ENCODE data around the gene LAMA5.

LAMA5 gene

DNA sequence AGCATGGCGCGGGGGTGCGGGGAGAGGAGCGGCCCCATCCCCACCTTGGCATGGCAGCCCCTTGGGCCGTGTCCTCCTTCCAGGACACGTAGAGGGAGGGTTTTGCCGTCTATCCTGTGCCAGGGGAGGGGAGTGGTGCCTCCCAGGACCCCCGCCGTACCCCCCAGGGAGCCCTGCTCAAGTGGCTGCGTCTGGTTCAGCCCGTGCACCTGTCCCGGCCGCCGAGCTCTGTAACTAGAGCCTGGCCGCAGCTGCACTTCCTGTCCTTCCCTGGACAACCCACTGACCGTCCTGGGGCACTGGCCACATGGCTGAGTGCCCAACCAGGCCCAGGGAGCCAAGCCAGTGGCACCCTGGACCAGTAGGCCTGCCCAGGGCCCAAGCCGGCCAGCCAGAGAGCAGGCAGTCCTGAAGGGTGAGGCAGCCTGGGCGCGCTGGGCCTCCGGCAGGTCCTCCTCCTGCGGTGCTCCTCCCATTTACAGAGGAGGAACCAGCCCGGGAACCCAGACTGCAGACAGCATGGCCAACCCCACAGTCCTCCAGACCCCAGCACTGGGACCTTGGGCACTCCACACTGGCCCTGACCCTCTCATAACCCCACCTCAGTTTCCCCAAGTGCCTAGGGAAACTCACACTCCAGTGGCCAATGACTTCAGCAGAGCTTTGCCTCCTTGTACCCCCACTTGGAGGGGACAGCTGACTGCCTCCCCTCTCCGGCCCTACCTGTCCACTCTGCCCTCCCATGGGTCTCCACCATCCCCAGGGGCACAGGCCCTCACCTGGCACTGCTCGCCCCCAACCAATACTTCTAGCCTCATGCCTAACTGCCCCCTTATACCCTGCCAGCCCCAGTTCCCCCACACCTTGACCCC, 8.7 kb downstream of the LAMA5 start:
- no peak for DNase-seq (ENCODE audit: low read depth in 3 of 3)

DNA sequence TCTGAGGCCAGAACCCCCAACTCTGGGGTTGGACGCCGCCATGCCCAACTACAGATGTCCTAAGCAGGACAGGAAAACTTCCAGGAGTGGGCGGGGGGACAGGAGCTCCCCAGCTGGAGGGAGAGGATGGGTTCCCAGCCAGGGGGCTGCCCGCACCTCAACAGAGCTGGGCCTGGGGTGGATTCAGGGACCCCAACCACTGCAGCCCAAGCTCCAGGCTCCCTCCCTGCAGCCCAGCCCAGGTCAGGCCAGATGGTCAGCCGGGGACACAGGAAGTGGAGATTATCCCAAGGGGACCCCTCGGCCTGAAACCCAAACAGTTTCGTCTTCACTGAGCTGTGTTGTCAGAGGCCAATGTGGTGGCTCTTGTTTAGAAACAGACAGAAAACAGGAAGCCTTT, 9.4 kb downstream of the LAMA5 start:
- no peak for DNase-seq (ENCODE audit: low read depth in 3 of 3)

DNA sequence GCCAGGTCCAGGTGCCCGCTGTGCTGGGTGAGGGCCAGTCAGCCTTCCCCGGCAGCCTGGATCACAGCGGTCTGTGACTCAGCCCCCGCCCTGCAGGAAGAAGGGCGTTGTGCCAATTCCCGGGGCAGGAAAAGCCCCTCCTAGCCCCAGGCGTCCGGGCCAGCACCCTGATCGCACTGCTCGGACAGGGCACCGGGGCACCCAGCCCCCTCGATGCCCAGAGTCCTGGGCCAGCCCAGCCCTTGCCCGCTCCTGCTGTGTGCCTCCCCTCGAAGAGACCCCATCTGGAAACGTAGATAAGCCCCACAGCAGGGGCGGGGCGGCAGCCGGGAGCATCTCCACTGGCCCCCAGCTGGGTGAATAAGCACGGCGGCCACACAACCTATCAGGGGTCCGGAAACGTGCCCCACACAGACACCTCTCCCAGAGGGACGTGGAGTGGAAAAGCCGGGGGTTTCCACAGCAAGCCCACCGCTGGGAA, 9.9 kb downstream of the LAMA5 start:
- no peak for DNase-seq (ENCODE audit: low read depth in 3 of 3)

DNA sequence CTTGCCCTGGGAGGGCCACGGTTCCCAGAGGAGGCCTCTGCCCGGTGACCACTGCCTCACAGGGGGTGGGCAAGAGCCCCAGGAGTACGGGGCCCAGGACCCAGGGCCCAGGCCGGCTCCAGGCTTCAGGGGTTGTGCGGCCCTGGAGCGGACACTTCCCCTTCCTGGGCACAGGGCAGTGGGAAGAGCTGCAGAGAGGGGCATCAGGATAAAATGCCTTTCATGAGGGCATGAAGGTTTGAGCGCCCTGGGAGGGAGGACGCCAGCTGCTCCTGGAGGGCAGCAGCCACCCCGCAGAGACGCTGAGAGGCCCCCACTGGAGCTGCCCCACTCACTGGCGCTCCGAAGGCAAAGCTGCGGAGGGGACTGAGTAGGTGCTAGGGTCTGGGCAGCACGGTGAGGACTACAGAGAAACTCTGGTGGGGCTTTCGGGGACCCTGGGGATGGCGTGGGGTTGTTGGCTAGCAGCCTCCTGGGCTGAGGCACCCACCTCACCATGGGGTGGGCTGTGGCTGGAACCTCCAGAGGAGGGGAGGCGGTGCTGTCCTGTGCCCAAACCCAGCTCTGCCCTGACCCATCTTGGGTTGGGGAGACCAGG, 10.4 kb downstream of the LAMA5 start:
- no peak for DNase-seq (ENCODE audit: low read depth in 3 of 3)

DNA sequence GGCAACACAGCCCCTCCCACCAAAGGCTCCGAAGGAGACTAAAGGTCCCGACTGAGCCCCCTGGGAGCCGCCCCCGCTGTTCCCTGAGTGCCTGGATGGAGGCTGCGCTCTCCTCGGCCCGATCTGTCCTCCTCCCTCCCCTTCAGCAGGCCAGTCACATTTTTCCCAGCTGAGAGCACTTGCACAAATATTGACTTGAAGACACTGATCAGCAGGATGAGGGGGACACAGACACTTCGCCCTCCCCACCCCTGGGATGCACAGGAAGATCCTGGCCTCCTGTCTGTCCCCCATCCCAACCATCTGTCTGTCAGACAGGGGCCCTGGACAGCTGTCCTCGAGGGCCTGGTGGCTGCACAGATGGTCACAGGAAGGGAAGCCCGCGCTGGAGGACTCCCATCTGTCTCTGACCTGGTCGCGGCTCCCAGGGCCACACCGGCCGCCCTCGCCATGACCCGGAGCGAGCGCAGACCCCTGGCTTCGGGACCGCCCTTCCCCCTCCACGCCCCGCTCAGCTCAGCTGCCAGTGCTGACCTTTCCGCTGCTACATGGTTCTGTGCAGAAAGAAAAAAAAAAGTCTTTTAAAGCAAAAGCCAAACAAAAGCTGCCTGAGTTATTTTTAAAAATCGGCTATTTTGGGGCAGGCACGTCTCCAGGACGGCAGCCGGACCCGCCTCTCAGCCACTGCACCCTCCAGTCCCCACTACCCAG, 11.1 kb downstream of the LAMA5 start:
- DNase-seq (ENCODE audit: low read depth in 3 of 3): no peak

DNA sequence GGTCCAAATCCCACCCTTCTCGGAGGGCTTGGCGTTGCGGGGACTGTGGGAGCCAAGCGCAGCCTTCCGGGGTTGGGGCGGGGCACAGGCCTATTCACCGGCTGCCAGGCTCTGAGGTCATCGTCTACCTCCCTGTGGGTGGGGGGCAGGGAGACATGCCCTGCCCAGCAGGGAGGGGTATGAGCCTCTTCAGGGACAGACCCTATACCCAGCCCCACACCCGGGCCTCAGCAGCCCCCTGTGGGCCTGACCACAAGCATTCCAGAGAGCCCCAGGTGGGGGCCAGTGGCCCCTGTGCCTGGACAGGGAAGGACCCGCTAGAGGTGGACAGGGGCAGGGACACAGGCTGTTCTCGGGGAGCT, 11.6 kb downstream of the LAMA5 start:
- DNase-seq (ENCODE audit: low read depth in 3 of 3): no peak

DNA sequence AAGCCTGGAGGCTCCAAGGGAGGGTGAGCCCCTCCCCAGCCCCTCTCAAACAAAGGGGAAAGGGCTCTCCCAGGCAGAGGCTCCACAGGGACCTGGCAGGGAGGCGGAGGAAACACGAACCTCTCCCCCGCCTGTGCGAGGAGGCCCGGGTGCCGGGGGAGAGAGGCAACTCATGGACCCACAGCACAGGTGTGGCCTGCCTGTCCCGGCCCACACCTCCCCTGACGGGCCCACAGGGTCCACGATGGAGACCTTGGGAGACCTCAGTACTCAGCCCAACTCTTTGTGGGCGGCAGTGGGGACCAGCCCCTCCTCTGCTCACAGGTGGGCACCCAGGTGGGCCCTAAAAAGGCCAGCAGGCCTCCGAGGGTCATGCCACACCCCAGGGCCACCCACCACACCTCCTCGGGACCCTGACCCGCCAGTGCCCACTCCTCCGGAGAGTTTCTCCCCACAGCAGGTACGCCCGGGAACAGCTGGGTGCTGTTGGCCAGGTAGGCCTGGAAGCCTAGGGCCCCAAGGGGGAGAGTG, 12.2 kb downstream of the LAMA5 start:
- DNase-seq (ENCODE audit: low read depth in 3 of 3): no peak

DNA sequence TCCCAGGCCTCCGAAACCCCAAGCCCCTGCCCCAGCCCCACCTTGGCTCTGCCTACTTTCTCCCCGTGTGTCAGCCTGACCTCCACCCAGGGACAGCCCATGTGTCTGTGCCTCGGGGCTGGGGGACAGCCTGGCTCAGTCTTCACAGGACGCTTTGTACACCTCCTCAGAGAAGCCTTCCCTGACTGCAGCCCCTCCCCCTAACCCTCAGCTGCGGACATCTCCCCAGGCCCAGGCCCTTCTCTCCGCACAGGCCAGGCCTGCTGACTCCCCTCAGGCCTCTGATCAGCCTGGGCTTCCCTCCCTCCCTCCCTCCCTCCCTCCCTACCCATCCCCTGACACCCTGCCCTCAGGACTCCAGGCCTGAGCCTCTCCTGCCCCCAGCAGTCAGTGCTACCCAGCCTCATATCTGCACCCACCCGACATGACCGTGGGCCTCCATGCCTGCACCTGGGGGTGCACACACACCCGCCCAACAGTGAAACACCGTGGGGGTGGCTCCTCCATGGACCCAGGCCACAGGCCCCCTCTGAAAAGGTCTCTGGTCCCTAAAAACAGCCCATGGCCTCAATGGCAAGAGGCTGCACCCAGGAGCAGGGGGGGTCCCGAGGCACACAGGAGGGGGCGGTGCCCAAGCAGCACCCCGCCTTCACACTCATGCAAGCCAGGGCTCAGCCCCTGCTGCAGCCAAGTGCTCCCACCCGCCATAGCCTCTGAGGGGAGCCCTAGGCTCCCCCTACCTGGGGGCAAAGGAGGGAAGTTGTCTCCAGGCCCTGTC, 12.9 kb downstream of the LAMA5 start:
- DNase-seq (ENCODE audit: low read depth in 3 of 3): no peak

DNA sequence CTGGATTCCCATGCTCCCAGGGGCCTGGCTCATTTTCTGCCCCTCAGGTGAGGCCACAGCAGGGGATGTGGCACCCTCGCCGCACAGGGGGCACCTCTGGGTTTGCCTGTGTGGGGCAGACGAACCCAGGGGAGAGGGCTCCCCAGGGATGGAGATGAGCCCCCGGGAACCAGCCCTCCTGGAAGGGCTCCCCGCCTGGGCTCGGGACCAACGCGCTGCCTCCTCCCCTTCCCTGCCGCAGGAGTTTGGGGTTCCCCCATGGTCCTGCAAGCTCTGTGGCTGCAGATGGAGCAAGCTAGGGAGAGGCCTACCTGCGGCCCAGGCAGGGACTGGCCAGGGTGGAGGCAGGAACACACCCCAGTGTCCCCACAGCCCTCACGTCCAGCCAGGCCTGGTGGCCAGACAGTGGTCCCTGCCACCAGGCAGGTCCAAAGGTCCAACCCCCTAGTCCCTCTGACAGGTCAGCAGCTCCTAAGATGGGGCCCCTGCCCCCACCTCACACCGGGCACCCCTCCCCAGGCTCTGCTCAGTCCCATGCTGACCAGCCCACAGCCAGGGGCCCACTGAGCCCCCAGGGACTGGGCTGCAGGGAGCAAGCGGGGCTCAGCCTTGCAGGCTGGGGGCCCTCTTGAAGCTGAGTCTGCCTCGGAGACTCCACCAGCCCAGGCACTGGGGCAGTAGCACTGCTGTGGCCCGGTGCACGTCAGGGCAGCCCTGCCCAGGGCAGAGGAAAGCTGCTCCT, 13.7 kb downstream of the LAMA5 start:
- no peak for DNase-seq (ENCODE audit: low read depth in 3 of 3)

DNA sequence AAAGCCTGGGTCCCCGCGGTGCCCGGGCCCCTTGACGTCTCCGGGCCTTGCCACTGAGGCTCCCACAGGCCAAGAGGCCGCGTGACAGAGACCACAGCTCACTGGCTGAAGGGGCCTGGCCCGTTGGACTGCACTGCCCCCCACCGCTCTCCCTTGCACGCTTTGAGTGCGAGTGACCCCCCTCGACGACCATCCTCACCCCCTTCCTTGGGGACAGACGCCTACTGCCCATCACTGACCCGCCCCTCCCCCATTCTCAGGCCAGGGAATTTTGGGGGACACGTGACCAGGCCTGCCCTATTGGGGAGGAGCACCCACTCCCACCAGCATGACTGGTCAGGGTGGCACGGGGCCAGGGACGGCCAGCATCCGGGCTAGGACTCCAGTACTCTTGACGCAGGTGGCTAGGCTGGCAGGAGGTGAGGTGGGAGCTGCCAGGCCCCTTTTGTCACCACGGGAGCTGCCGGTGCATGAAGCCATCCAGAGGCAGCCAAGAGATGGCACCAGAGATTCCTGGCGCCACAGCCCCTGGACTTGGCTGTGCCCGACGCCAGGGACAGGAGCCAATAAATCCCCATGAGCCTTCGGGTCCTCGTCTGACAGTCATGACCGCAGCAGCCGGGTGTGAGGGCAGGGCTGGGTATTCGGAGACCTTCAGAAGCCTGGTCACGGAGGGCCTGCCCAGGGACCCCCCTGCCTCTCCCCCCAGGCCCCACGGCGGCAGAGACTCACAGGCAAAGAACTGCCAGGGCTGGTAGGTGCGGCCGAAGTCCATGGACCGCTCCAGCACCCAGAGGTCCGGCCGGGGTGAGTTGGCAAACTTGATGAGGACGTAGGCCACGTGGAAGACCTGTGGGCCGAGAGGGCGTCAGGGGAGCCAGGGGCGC, 14.5 kb downstream of the LAMA5 start:
- DNase-seq (ENCODE audit: low read depth in 3 of 3): no peak

DNA sequence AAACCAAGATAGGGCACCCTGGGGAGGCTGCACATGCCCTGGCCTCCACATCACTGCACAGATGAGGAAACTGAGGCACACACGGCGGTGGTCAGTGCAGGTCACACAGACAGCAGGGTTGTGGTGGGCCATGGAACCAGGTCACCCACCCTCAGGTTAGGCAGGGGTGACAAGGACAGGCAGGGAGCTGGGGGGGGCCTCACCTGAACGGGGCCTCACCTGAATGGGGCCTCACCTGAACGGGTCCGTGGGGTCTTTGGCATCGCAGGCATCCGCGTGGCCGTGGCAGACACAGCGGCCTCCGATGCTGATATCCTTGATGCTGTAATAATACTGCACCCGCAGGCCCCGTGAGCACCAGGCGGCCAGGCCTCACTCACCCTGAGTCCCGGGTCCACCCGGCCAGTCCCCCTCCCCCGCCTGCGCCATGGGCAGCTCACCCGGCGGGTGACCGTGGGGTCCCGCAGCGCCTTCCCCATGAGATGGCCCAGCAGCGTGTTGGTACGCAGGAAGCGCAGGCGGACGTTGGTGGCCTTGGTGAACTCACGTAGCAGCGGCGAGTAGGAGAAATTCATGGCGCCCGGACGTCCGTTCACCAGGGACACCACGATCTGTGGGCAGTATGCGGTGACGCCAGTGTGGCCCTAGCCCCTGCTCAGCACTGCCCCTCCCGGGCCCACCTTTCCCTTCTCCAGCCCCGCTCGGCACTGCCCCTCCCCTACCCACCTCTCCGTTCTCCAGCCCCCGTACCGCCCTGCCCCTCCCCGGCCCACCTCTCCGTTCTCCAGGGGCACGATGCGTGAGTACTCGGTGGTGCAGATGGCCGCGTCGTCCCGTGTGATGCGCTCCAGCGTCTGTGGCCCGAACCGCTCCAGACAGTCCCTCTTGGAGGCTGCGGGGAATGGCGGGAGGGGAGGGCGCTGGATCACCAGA, 15.4 kb downstream of the LAMA5 start:
- DNase-seq (ENCODE audit: low read depth in 3 of 3): no peak

DNA sequence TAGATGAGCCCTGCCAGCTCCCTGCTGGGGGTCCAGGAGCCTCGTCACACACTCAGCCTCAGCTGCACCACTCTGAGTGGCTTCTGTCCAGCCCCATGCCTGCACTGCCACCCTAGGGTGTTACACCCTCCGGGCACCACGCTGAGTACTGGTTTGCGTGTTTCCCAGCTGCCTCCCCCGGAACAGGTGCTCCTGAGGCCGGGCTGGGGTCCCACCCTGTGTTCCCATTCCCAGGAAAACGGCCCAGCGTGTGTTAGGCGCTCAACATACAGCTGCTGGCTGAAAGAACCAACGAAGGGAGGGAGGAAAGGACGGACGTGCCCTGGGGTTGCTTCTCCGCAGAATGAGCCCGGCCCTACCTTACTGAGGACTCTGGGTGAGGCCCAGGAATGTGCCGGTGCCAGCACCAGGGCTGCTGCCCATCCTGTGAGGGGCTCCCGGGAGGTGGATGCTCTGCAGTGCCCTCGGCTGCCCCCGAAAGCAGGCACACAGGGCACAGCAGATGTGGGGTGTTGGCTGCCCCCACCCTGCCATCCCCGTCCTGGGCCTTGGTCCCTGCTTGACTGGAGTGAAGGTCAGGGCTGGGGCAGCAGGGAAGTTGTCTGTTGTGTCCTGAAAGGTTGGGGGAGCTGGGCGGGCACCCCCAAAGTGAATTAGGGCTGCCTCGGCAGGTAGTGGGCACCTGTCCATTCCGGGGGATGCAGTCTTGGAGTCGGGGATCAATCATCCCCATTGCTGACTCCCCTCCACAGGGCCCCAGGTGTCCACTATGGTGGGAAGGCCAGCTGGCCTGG, 16.3 kb downstream of the LAMA5 start:
- no peak for DNase-seq (ENCODE audit: low read depth in 3 of 3)

DNA sequence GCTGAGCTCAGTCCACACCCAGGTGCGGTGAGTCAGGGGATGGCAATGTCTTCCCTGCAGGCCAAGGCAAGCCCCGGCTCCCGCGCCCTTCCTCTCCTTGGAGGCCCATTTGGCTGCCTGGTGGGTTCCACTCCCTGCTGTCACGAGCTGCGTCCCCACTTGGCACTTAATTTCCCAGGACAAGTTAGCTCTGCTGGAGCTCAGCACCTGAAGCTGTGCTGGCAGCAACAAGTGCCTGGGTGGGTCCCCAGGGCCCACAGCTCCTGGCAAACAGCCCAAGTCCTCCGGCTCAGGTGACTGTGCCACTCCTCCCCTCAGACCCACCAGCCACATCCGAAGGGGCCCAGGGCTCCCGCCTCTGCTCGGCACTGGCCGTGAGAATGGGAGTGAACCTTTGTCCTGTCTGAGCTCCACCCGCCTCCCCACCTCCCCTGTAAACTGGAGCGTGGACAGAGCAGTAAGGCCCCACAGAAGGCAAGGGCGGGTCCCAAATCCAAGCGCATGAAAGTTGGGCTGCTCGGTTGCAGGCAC, 16.9 kb downstream of the LAMA5 start:
- no peak for DNase-seq (ENCODE audit: low read depth in 3 of 3)

DNA sequence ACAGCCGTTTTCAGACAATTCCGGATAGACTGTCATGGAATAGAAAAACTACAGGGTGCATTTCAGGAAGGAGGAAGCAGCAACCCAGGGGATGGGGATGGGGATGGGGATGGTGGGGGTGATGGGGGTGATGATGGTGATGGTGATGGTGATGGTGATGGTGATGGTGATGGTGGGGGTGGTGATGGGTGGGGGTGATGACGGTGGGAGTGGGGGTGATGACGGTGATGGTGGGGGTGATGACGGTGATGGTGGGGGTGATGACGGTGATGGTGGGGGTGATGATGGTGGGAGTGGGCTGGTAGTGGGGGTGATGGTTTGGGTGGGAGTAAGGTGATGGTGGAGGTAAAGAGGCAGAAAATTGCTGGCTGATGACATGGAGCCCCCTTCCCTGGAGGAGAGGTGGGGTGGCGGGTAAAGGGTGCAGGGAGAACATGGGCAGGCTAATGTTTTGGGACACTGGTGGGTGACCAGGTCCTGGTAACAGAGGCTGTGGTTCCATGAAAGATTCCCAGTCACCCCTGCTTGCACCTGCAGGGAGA, 17.5 kb downstream of the LAMA5 start:
- no peak for DNase-seq (ENCODE audit: low read depth in 3 of 3)

DNA sequence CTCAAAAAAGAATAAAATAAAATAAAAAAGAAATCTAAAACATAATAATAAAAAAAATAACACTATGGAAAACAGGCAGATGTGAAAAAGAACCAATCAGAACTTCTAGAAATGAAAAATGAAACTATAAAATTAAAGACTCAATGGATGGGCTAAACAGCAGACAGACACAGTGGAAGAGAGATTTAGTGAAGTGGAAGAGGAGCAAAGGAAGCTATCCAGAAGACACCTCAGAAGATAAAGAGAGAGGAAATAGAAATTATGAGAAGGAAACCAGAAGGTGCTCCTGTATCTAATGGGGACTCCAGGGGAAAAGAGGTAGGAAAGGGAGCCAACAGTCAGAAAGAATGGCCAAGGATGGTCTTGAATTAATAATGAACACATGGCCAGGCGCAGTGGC, 18.5 kb downstream of the LAMA5 start:
- DNase-seq (ENCODE audit: low read depth in 3 of 3): no peak

DNA sequence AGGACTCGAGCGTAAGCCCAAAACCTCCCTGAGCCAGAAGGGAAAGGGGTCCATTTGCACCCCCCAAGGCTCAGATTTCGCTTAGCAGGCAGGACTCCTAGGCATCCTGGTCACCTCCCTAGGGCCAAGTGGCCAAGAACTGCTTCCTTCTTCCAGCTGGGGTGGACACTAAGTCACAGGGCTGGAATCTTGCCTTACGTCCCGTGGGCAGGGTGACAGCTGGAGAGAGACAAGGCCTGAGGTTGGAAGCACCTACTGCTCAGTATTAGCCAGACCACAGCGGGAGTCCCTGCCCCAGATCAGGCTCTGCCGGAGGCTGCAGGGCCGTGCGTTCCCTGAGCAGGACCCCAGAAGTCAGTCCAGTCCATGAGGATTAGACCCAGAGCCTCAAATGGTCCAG, 19.7 kb downstream of the LAMA5 start:
- no peak for DNase-seq (ENCODE audit: low read depth in 3 of 3)

DNA sequence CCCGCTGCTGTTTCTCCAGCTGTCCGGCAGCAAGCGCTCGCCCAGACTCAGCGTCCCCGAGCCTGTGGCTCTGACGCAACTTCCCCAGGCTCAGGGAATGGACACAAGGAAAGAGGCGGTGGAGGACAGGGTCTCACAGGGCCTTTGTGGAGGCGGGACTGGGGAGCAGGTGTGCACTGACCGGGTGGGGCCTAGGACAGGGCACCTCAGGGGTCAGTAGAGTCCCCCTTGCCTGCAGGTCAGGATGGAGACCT, 20.0 kb downstream of the LAMA5 start:
- no peak for DNase-seq (ENCODE audit: low read depth in 3 of 3)
